ENCODE data around the gene DDX25.

DDX25 gene

DNA sequence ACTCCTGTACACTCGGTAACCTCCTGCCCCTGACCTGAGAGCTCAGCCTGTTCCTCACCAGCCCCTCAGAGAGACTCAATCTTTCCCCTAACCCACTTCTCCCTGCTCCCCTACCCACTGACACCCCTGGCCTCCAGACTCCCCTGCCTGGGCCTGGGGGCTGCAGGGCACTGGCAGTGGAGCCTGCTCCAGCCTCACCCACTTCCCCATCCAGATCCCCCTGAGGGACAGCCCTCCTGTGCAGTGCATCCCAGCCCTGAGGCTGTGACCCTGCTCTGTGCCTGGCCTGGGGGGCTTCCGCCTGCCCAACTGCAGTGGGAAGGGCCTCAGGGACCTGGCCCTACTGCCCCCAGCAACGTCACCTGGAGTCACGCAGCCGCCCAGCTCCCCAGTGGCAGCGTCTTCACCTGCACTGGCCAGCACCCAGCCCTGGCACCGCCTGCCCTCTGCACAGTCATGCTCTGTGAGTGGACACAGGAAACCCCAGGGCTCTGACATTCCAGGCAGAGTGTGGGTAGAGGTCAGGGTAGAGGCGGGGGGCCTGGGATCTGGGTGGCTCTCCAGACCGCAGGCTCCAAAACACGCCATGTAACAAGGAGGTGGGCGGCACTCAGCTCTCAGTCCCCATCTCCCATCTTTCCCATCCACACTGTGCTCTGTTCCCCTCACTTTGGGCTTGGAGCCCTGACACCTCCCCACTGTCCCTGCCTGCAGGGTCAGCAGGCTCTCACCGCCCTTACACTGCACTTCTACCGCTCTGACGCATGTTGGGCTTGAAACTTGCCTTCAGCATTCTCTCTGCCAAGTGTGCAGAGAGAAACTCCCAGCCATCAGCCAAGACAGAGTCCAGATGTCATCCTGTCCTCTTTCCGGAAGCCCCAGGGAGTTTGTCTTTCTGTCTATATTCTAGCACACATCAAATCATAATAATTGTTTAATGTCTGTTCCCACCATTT lies 46.7 kb downstream of the DDX25 start:
- H3K9me3 ChIP-seq: no peaks in the 10 kb centered on the region
- peaks cover 0 to 16% of the 10 kb centered on the region in 2 donors for H3K27me3 ChIP-seq
- H3K27ac ChIP-seq: no peak overlapping the region
- no peak for DNase-seq
- peaks cover 0 to 7% (median 0%) of the 10 kb centered on the region in 4 donors for H3K4me1 ChIP-seq
- TF ChIP-seq, protein P1, sequence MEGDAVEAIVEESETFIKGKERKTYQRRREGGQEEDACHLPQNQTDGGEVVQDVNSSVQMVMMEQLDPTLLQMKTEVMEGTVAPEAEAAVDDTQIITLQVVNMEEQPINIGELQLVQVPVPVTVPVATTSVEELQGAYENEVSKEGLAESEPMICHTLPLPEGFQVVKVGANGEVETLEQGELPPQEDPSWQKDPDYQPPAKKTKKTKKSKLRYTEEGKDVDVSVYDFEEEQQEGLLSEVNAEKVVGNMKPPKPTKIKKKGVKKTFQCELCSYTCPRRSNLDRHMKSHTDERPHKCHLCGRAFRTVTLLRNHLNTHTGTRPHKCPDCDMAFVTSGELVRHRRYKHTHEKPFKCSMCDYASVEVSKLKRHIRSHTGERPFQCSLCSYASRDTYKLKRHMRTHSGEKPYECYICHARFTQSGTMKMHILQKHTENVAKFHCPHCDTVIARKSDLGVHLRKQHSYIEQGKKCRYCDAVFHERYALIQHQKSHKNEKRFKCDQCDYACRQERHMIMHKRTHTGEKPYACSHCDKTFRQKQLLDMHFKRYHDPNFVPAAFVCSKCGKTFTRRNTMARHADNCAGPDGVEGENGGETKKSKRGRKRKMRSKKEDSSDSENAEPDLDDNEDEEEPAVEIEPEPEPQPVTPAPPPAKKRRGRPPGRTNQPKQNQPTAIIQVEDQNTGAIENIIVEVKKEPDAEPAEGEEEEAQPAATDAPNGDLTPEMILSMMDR (IDR thresholded peaks at IDR 0.05): no peak
- intact Hi-C loops (cut with DNase I; ENCODE audit: low total_unique reads): no loop called here
- no peaks in the 10 kb centered on the region for H3K36me3 ChIP-seq
- H3K4me3 ChIP-seq: no peak overlapping the region

DNA sequence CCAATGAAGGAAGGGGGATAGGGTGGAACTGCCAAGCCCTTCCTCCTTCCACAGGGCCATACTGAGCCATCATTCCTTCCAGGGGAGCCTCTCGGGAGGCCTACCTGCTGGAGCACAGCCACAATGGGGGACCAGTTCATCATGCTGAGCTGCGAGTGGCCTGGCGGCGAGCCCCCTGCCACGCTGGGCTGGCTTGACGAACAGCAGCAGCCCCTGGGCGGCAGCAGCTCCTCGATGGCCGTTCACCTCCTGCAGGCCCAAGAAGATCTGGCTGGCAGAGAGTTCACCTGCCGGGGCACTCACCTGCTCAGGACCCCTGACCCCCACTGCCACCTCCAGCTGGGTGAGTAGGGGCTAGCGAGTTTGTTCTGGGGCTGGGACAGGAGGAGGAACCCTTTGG lies 47.4 kb downstream of the DDX25 start:
- H3K9me3 ChIP-seq: no peaks in the 10 kb centered on the region
- H3K27ac ChIP-seq: no peak overlapping the region
- H3K36me3 ChIP-seq: no peaks in the 10 kb centered on the region
- TF ChIP-seq, protein P1 (IDR thresholded peaks at IDR 0.05): no peak
- intact Hi-C loops (cut with DNase I; ENCODE audit: low total_unique reads): no loop called here
- DNase-seq: no peak
- H3K4me1 ChIP-seq: peaks cover 0 to 7% (median 0%) of the 10 kb centered on the region in 4 donors
- peaks cover 0 to 16% of the 10 kb centered on the region in 2 donors for H3K27me3 ChIP-seq
- no peak overlapping the region for H3K4me3 ChIP-seq

DNA sequence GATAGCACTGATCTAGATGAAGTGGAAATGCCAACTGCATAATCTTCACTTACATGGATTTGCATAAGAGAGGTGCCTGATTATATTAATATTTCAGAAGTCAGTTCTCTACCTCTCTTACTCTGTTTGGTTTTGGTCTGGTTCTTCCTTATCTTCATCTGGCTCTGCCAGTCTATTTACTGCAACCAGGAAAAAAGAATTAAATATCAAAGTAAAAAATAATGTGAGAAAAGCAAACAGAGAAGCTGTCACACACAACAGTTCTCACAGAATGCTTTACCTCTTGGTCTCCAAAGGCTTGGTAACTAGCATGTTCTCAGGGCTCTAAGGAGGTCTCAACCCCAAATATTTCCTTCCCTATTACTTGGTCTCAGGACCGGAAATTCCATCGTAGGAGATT lies 48.3 kb downstream of the DDX25 start:
- TF ChIP-seq, protein P1 (IDR thresholded peaks at IDR 0.05): no peak
- H3K4me3 ChIP-seq: no peak overlapping the region
- intact Hi-C loops (cut with DNase I; ENCODE audit: low total_unique reads): no loop called here
- no peaks in the 10 kb centered on the region for H3K9me3 ChIP-seq
- peaks cover 0 to 16% of the 10 kb centered on the region in 2 donors for H3K27me3 ChIP-seq
- DNase-seq: no peak
- H3K27ac ChIP-seq: no peak overlapping the region
- H3K36me3 ChIP-seq: no peaks in the 10 kb centered on the region
- peaks cover 0 to 7% (median 0%) of the 10 kb centered on the region in 4 donors for H3K4me1 ChIP-seq

- TF ChIP-seq, protein P1 (IDR thresholded peaks at IDR 0.05): no peak
- DNase-seq: peak in 1 of 2 donors; percentile 63
- no peaks in the 10 kb centered on the region for H3K36me3 ChIP-seq
- no peak overlapping the region for H3K4me3 ChIP-seq
- H3K27me3 ChIP-seq: peaks cover 0 to 16% of the 10 kb centered on the region in 2 donors
- no peak overlapping the region for H3K27ac ChIP-seq
- H3K9me3 ChIP-seq: no peaks in the 10 kb centered on the region
- intact Hi-C loops (cut with DNase I; ENCODE audit: low total_unique reads): no loop called here
- H3K4me1 ChIP-seq: peaks cover 0 to 7% (median 0%) of the 10 kb centered on the region in 4 donors
Observed at GRCh38 chr11:125952973-125953372, 48.7 kb downstream of the DDX25 start.

DNA sequence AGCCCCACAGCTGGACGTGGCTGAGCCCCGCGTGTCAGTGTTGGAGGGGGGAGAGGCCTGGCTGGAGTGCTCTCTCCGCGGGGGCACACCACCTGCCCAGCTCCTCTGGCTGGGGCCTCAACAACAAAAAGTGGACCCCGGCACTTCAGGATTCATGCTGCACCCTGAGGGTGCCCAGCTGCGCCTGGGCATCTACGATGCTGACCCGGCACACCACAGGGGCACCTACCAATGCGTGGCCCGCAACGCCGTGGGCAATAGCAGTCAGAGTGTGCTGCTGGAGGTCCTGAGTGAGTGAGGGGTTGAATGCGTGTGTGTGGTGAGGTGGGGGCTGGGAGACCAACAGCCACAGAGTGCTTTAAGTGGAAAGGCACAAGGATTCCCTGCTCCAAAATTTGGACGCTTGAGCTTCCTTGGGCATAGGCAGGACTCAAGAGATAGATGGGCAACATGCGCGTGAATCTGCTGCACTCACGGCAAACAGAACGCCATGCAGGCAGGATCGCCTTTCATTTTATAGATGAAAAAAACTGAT lies 49.2 kb downstream of the DDX25 start:
- Histone ChIP-seq H3K4me1 (peaks cover 0 to 7% (median 0%) of the 10 kb centered on the region in 4 donors), H3K27me3 (peaks cover 0 to 12% of the 10 kb centered on the region in 2 donors), H3K9me3 (no peaks in the 10 kb centered on the region), H3K36me3 (no peaks in the 10 kb centered on the region), H3K27ac (no peak overlapping the region), H3K4me3 (no peak overlapping the region)
- intact Hi-C loops (cut with DNase I; ENCODE audit: low total_unique reads): no loop called here
- TF ChIP-seq, protein P1 (IDR thresholded peaks at IDR 0.05): no peak
- no peak for DNase-seq

Measured in tibial artery (tissue), 4 donors.